Measurements from ENCODE around the gene CPED1.

Gene CPED1

GRCh38 chr7:121046009-121046408, 57.5 kb downstream of the CPED1 start:
- no peak for DNase-seq (ENCODE audit: low spot score)
- no peak for TF ChIP-seq CTCF (IDR thresholded peaks at IDR 0.05; ENCODE audit: poor library complexity, severe bottlenecking)
- H3K27ac ChIP-seq (ENCODE audit: poor library complexity, severe bottlenecking), result no peak overlapping the region

GRCh38 chr7:121046893-121047468, 58.5 kb downstream of the CPED1 start:
- DNase-seq (ENCODE audit: low spot score), result no peak
- no peaks in the 10 kb centered on the region for H3K9me3 ChIP-seq (ENCODE audit: severe bottlenecking)
- H3K27ac ChIP-seq (ENCODE audit: poor library complexity, severe bottlenecking), result no peak overlapping the region
- H3K4me1 ChIP-seq (ENCODE audit: insufficient read depth, poor library complexity, severe bottlenecking), result no peaks in the 10 kb centered on the region
- no peak for TF ChIP-seq CTCF (IDR thresholded peaks at IDR 0.05; ENCODE audit: poor library complexity, severe bottlenecking)
- H3K36me3 ChIP-seq (ENCODE audit: low read depth), result no peaks in the 10 kb centered on the region
- H3K4me3 ChIP-seq (ENCODE audit: severe bottlenecking), result no peak overlapping the region
- H3K27me3 ChIP-seq (ENCODE audit: insufficient read depth, poor library complexity, severe bottlenecking), result no peaks in the 10 kb centered on the region
- ATAC-seq (ENCODE audit: low read depth), result no peak

More at GRCh38 chr7:121046009-121046408, 57.5 kb downstream of the CPED1 start:
- no peaks in the 10 kb centered on the region for H3K36me3 ChIP-seq (ENCODE audit: low read depth)
- no peaks in the 10 kb centered on the region for H3K27me3 ChIP-seq (ENCODE audit: insufficient read depth, poor library complexity, severe bottlenecking)
- no peak overlapping the region for H3K4me3 ChIP-seq (ENCODE audit: severe bottlenecking)
- no peak for ATAC-seq (ENCODE audit: low read depth)
- no peaks in the 10 kb centered on the region for H3K4me1 ChIP-seq (ENCODE audit: insufficient read depth, poor library complexity, severe bottlenecking)
- H3K9me3 ChIP-seq (ENCODE audit: severe bottlenecking), result no peaks in the 10 kb centered on the region

- Histone ChIP-seq H3K27ac (ENCODE audit: poor library complexity, severe bottlenecking) (no peak overlapping the region), H3K9me3 (ENCODE audit: severe bottlenecking) (no peaks in the 10 kb centered on the region), H3K27me3 (ENCODE audit: insufficient read depth, poor library complexity, severe bottlenecking) (no peaks in the 10 kb centered on the region), H3K36me3 (ENCODE audit: low read depth) (no peaks in the 10 kb centered on the region), H3K4me1 (ENCODE audit: insufficient read depth, poor library complexity, severe bottlenecking) (no peaks in the 10 kb centered on the region), H3K4me3 (ENCODE audit: severe bottlenecking) (no peak overlapping the region)
- no peak for TF ChIP-seq CTCF (IDR thresholded peaks at IDR 0.05; ENCODE audit: poor library complexity, severe bottlenecking)
- no peak for ATAC-seq (ENCODE audit: low read depth)
- DNase-seq (ENCODE audit: low spot score), result no peak
Measured at GRCh38 chr7:121048195-121048594, 59.7 kb downstream of the CPED1 start.

DNA sequence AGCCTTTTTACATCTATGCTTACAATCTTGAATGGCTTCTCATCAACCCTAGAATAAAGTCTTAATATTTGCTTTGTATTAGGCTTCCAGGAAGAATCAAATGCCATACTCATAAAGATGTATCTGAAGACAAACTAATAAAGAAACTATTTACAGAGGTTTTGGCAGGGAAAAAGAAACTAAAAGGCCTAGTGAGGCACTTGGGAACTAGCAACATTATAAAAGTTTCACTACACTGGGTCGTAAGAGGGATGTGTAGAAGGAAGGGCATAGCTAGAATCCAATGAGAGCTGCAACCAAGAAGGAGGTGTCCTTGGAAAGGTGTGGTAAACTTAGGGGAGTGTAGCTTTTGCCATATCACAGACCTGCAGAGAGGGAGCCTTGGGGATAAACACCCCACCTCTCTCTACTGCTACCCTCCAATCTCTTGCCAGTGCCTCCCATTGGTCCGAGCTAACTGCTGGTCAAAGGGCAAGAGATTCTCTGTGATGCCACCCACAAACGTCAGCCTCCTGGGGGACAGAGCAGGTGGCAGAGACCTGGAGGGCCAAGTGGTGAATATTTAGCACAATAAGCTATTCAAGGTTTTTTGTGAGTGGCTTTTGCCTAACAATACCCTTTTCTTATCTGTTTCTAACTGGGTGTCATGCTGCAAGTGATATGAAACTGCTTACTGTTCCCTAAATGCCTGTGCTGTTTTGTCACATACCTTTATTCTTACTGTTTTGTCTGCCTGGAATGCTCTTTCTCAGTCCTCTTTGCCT, 60.7 kb downstream of the CPED1 start:
- H3K27me3 ChIP-seq (ENCODE audit: insufficient read depth, poor library complexity, severe bottlenecking), result no peaks in the 10 kb centered on the region

More for the DNA sequence above, 60.7 kb downstream of the CPED1 start:
- H3K4me1 ChIP-seq (ENCODE audit: insufficient read depth, poor library complexity, severe bottlenecking), result no peaks in the 10 kb centered on the region
- no peak overlapping the region for H3K27ac ChIP-seq (ENCODE audit: poor library complexity, severe bottlenecking)
- H3K36me3 ChIP-seq (ENCODE audit: low read depth), result no peaks in the 10 kb centered on the region
- ATAC-seq (ENCODE audit: low read depth) (no peak), DNase-seq (ENCODE audit: low spot score) (no peak)
- H3K9me3 ChIP-seq (ENCODE audit: severe bottlenecking), result no peaks in the 10 kb centered on the region
- H3K4me3 ChIP-seq (ENCODE audit: severe bottlenecking), result no peak overlapping the region
- TF ChIP-seq CTCF (IDR thresholded peaks at IDR 0.05; ENCODE audit: poor library complexity, severe bottlenecking), result no peak

Measured in RWPE2 (cell line).